ENCODE data around the gene NLGN1.

- TF ChIP-seq BACH2 (CRISPR knock-in tag; IDR thresholded peaks at IDR 0.05; ENCODE audit: borderline replicate concordance), result no peak
- TF ChIP-seq ZFP30 (CRISPR knock-in tag; IDR thresholded peaks at IDR 0.05), result no peak
- TF ChIP-seq SNAI2 (CRISPR knock-in tag; IDR thresholded peaks at IDR 0.05), result no peak
- TF ChIP-seq RARB (CRISPR knock-in tag; IDR thresholded peaks at IDR 0.05), result no peak
- TF ChIP-seq ESRRG (CRISPR knock-in tag; IDR thresholded peaks at IDR 0.05), result no peak
Observed at GRCh38 chr3:174186377-174186989, 788.9 kb downstream of the NLGN1 start.

All from SK-N-SH treated with all-trans-retinoic acid at 6 μM for 48 hours (cell line).